Lung (tissue), 12 donors: Measurements from ENCODE around the gene ADAM10. TPM values are rescaled to one million over a fixed set of nuclear protein-coding genes. Genes with fewer than 3 reads are reported as not detected.

ENCODE experiments used
- ATAC-seq: fragments of 200-7000 bp; cut with Tn5 transposase; one replicate; pipeline ENCODE4 v1.9.1; 2020; ENCODE audit warnings: moderate number of reproducible peaks; ENCODE audit not compliant: insufficient read depth, low FRiP score
- DNase-seq, 3 donors: peaks; one replicate each; pipeline ENCODE4 v3.0.0-alpha.2; 2013 to 2017
- H3K27ac ChIP-seq, 2 donors: one replicate each; pipeline ENCODE4 v1.5.1; 2013; ENCODE audit warnings: mild to moderate bottlenecking in 2 of 2, moderate library complexity in 2 of 2, control low read depth in 1 of 2, inconsistent platforms in 1 of 2, low read depth in 1 of 2, low read length in 1 of 2
- H3K27me3 ChIP-seq, 3 donors: one replicate each; pipeline ENCODE4 v1.5.1; 2013; ENCODE audit warnings: low read length in 2 of 3; ENCODE audit not compliant: control insufficient read depth in 3 of 3, insufficient read depth in 3 of 3
- H3K36me3 ChIP-seq, 4 donors: one replicate each; pipeline ENCODE4 v1.5.1; 2013; ENCODE audit warnings: low read length in 4 of 4, mild to moderate bottlenecking in 1 of 4, moderate library complexity in 1 of 4; ENCODE audit not compliant: control insufficient read depth in 4 of 4, insufficient read depth in 4 of 4
- H3K4me1 ChIP-seq, 5 donors: one replicate each; pipeline ENCODE4 v1.5.1; 2013; ENCODE audit warnings: low read length in 5 of 5, mild to moderate bottlenecking in 2 of 5, moderate library complexity in 1 of 5; ENCODE audit not compliant: control insufficient read depth in 5 of 5, insufficient read depth in 5 of 5
- H3K4me3 ChIP-seq: one replicate; pipeline ENCODE4 v1.5.1; 2013; ENCODE audit warnings: mild to moderate bottlenecking, control low read depth, moderate library complexity
- H3K9ac ChIP-seq, 2 donors: one replicate each; pipeline ENCODE4 v1.5.1; 2013; ENCODE audit warnings: low read length in 2 of 2, control low read depth in 1 of 2; ENCODE audit not compliant: insufficient read depth in 1 of 2
- H3K9me3 ChIP-seq, 4 donors: one replicate each; pipeline ENCODE4 v1.5.1; 2013; ENCODE audit warnings: low read length in 3 of 4, mild to moderate bottlenecking in 1 of 4, moderate library complexity in 1 of 4; ENCODE audit not compliant: control insufficient read depth in 4 of 4, insufficient read depth in 3 of 4
- CTCF ChIP-seq: IDR thresholded peaks from 2 replicates; pipeline ENCODE4 v1.5.1; 2012; ENCODE audit warnings: mild to moderate bottlenecking; ENCODE audit errors: control extremely low read depth, extremely low read depth
- WGBS, 2 donors: extraction: QIAGEN DNeasy Blood & Tissue Kit; methylation state at CpG; one replicate each; pipeline ENCODE4 v1.1.7; 2013; 5-methylcytosine and 5-hydroxymethylcytosine counted together
- polyA plus RNA-seq, 2 donors: library from polyadenylated mRNA; stranded (reverse); fragments of 200-250 nt; gene quantifications; one replicate each; pipeline ENCODE4 v1.2.1, GENCODE V29; 2013
- total RNA-seq, 2 donors: library from RNA; depleted of rRNA in 1 of 2; stranded (reverse); fragments of >200 nt in 1 of 2; gene quantifications; one replicate each; pipeline ENCODE4 v1.2.1, GENCODE V29; 2014 to 2021
- donor health status: control.
- donor health status: control.
- donor health status: Bipolar disorder and iron deficiency.
- donor health status: healthy.
- donor health status: DM: yes; HTN: yes; CAD: no.

The ADAM10 gene
- total and polyA plus RNA-seq, 4 donors: 9.7 to 274 (median 88.6) TPM

- DNase-seq: no peak
- WGBS, 2 donors: 93 to 96% methylated on average over 2 to 3 of the region's 3 CpGs
- Histone ChIP-seq H3K4me3 (no peak overlapping the region), H3K4me1 (peaks cover 0 to 4% (median 0%) of the 10 kb centered on the region in 5 donors), H3K9me3 (no peaks in the 10 kb centered on the region), H3K36me3 (no peaks in the 10 kb centered on the region), H3K9ac (no peak overlapping the region), H3K27ac (no peak overlapping the region), H3K27me3 (no peaks in the 10 kb centered on the region)
- TF ChIP-seq CTCF: no peak
- ATAC-seq: no peak
Measured at GRCh38 chr15:58755350-58755749, 5.8 kb upstream of the ADAM10 start.

- H3K9ac ChIP-seq: no peak overlapping the region
- H3K4me3 ChIP-seq: no peak overlapping the region
- H3K9me3 ChIP-seq: no peaks in the 10 kb centered on the region
- no peaks in the 10 kb centered on the region for H3K27me3 ChIP-seq
- no peak for DNase-seq
- H3K4me1 ChIP-seq: peaks cover 0 to 9% (median 0%) of the 10 kb centered on the region in 5 donors
- ATAC-seq: no peak
- H3K27ac ChIP-seq: no peak overlapping the region
- no peak for TF ChIP-seq CTCF
- H3K36me3 ChIP-seq: no peaks in the 10 kb centered on the region
- WGBS, 2 donors: 75 to 77% methylated on average over 3 of the region's 3 CpGs
Measured at GRCh38 chr15:58752716-58753115, 3.2 kb upstream of the ADAM10 start.

GRCh38 chr15:58748852-58749531 is 515 bp downstream of the ADAM10 start:
- DNase-seq (peak; percentile 67 to 71 (median 68)), ATAC-seq (peak; percentile 13)
- Histone ChIP-seq H3K9ac (peak overlapping the region; percentile 82 to 90), H3K27me3 (no peaks in the 10 kb centered on the region), H3K36me3 (no peaks in the 10 kb centered on the region), H3K4me1 (peaks cover 0 to 31% (median 13%) of the 10 kb centered on the region in 5 donors), H3K9me3 (no peaks in the 10 kb centered on the region), H3K4me3 (peak overlapping the region; percentile 84), H3K27ac (peak overlapping the region; percentile 97 to 98)
- 0 to 1% methylated on average over 37 to 81 of the region's 81 CpGs for WGBS, 2 donors
- TF ChIP-seq CTCF: no peak
